Gastroesophageal sphincter (tissue), 4 donors: ENCODE measurements around the gene GSG1L2. TPM values are rescaled to one million over a fixed set of nuclear protein-coding genes. Genes with fewer than 3 reads are reported as not detected.

Experiments used
- ATAC-seq: fragments of 150-250 bp; one replicate; pipeline ENCODE4 v1.9.1; 2016; ENCODE audit warnings: mild to moderate bottlenecking, moderate library complexity
- H3K27ac ChIP-seq, 4 donors: fragments of 200-600 bp; sonication (generic) in 3 of 4; 1 replicate in 3 of 4; 2 replicates in 1 of 4; pipeline ENCODE4 v1.5.1; 2016 to 2019
- H3K27me3 ChIP-seq: fragments of 200-600 bp; sonication (generic); one replicate; pipeline ENCODE4 v1.5.1; 2019
- H3K36me3 ChIP-seq, 2 donors: fragments of 200-600 bp; sonication (generic); one replicate each; pipeline ENCODE4 v1.5.1; 2019; ENCODE audit warnings: control low read depth in 1 of 2
- H3K4me1 ChIP-seq, 3 donors: fragments of 200-600 bp; sonication (generic); 1 replicate in 2 of 3; 2 replicates in 1 of 3; pipeline ENCODE4 v1.5.1; 2016 to 2019; ENCODE audit warnings: control low read depth in 2 of 3
- H3K4me3 ChIP-seq, 2 donors: fragments of 200-600 bp; sonication (generic); one replicate each; pipeline ENCODE4 v1.5.1; 2019; ENCODE audit warnings: mild to moderate bottlenecking in 1 of 2, moderate library complexity in 1 of 2
- H3K9me3 ChIP-seq, 3 donors: fragments of 200-600 bp; sonication (generic); one replicate each; pipeline ENCODE4 v1.5.1; 2017 to 2019; ENCODE audit warnings: control low read depth in 2 of 3
- CTCF ChIP-seq, 4 experiments: fragments of 200-600 bp in 2 of 4; fragments of 450-650 bp in 2 of 4; sonication (generic) in 1 of 4; IDR thresholded peaks; one replicate each; pipeline ENCODE4 v1.5.1; 2017 to 2019; ENCODE audit warnings: antibody characterized with exemption in 4 of 4, mild to moderate bottlenecking in 2 of 4, moderate library complexity in 2 of 4
- EP300 ChIP-seq: sonication (generic); formaldehyde crosslinking; IDR thresholded peaks from one replicate; pipeline ENCODE4 v1.6.1; 2017; ENCODE audit warnings: antibody characterized with exemption, mild to moderate bottlenecking
- POLR2A ChIP-seq, 2 donors: fragments of 450-650 bp; IDR thresholded peaks; one replicate each; pipeline ENCODE4 v1.6.1; 2017; ENCODE audit warnings: antibody characterized with exemption in 2 of 2, mild to moderate bottlenecking in 2 of 2, moderate library complexity in 1 of 2
- POLR2AphosphoS5 ChIP-seq: sonication (generic); formaldehyde crosslinking; IDR thresholded peaks from one replicate; pipeline ENCODE4 v1.6.1; 2017; ENCODE audit warnings: antibody characterized with exemption
- WGBS, 2 donors: methylation state at CpG; one replicate each; pipeline ENCODE4 v1.1.5; 2018; ENCODE audit warnings: low coverage in 1 of 2; 5-methylcytosine and 5-hydroxymethylcytosine counted together
- total RNA-seq, 4 donors: library from RNA; depleted of rRNA; stranded (reverse); fragments of >200 nt; gene quantifications; one replicate each; pipeline ENCODE4 v1.1.0, GENCODE V29; 2016

The GSG1L2 gene
- total RNA-seq, 4 donors from 2014 or later, result not detected

GRCh38 chr17:9806699-9807098, 15.2 kb downstream of the GSG1L2 start:
- Histone ChIP-seq H3K4me3 (no peak overlapping the region), H3K36me3 (no peaks in the 10 kb centered on the region), H3K9me3 (peaks cover 0 to 20% (median 0%) of the 10 kb centered on the region in 3 donors), H3K27me3 (peaks cover 5% of the 10 kb centered on the region), H3K4me1 (no peaks in the 10 kb centered on the region), H3K27ac (no peak overlapping the region)
- no peak for ATAC-seq
- no peak for TF ChIP-seq POLR2A (IDR thresholded peaks at IDR 0.05)
- TF ChIP-seq POLR2AphosphoS5, result no peak
- no peak for TF ChIP-seq EP300
- TF ChIP-seq CTCF (IDR thresholded peaks at IDR 0.05), result no peak
- WGBS, 2 donors, result 71 to 84% methylated on average over 6 of the region's 6 CpGs

- Histone ChIP-seq H3K9me3 (peaks cover 0 to 20% (median 0%) of the 10 kb centered on the region in 3 donors), H3K4me3 (no peak overlapping the region), H3K36me3 (no peaks in the 10 kb centered on the region), H3K27me3 (peaks cover 5% of the 10 kb centered on the region), H3K4me1 (no peaks in the 10 kb centered on the region), H3K27ac (no peak overlapping the region)
- no peak for ATAC-seq
- 25 to 64% methylated on average over 2 to 4 of the region's 4 CpGs for WGBS, 2 donors
- TF ChIP-seq POLR2A (IDR thresholded peaks at IDR 0.05), result no peak
- TF ChIP-seq POLR2AphosphoS5, result no peak
- no peak for TF ChIP-seq CTCF (IDR thresholded peaks at IDR 0.05)
- no peak for TF ChIP-seq EP300
Observed at GRCh38 chr17:9805769-9806168, 16.1 kb downstream of the GSG1L2 start.

- no peak for ATAC-seq
- Histone ChIP-seq H3K27me3 (peaks cover 5% of the 10 kb centered on the region), H3K4me3 (no peak overlapping the region), H3K4me1 (no peaks in the 10 kb centered on the region), H3K9me3 (peaks cover 0 to 20% (median 0%) of the 10 kb centered on the region in 3 donors), H3K27ac (no peak overlapping the region), H3K36me3 (no peaks in the 10 kb centered on the region)
- WGBS, 2 donors, result 77 to 92% methylated on average over 1 to 2 of the region's 4 CpGs
- TF ChIP-seq EP300 (no peak), CTCF (IDR thresholded peaks at IDR 0.05) (no peak), POLR2A (IDR thresholded peaks at IDR 0.05) (no peak), POLR2AphosphoS5 (no peak)
Observed at GRCh38 chr17:9802697-9803096, 19.2 kb downstream of the GSG1L2 start.

- ATAC-seq, result no peak
- H3K27me3 ChIP-seq, result peaks cover 5% of the 10 kb centered on the region
- H3K4me1 ChIP-seq, result no peaks in the 10 kb centered on the region
- no peaks in the 10 kb centered on the region for H3K36me3 ChIP-seq
- WGBS, 2 donors, result no CpG with 5 or more reads among the region's 13 CpGs
- H3K9me3 ChIP-seq, result peaks cover 0 to 20% (median 0%) of the 10 kb centered on the region in 3 donors
- no peak overlapping the region for H3K27ac ChIP-seq
- H3K4me3 ChIP-seq, result no peak overlapping the region
- no peak for TF ChIP-seq POLR2A (IDR thresholded peaks at IDR 0.05)
- TF ChIP-seq EP300, result no peak
- TF ChIP-seq CTCF (IDR thresholded peaks at IDR 0.05), result no peak
- no peak for TF ChIP-seq POLR2AphosphoS5
Observed at GRCh38 chr17:9802294-9802693, 19.6 kb downstream of the GSG1L2 start.

GRCh38 chr17:9801505-9801904, 20.4 kb downstream of the GSG1L2 start:
- no peak for ATAC-seq
- TF ChIP-seq POLR2A (IDR thresholded peaks at IDR 0.05), result no peak
- no peak for TF ChIP-seq CTCF (IDR thresholded peaks at IDR 0.05)
- TF ChIP-seq POLR2AphosphoS5, result no peak
- no peak for TF ChIP-seq EP300
- Histone ChIP-seq H3K36me3 (no peaks in the 10 kb centered on the region), H3K9me3 (peaks cover 0 to 20% (median 0%) of the 10 kb centered on the region in 3 donors), H3K4me3 (no peak overlapping the region), H3K27ac (no peak overlapping the region), H3K27me3 (peaks cover 5% of the 10 kb centered on the region), H3K4me1 (no peaks in the 10 kb centered on the region)
- 34 to 46% methylated on average over 2 of the region's 2 CpGs for WGBS, 2 donors
